ENCODE results near the gene SLC35G3.
"Not testable (repeated sequence)": the region's sequence is repeated elsewhere in the genome, so short reads cannot be mapped to it uniquely, and the experiment has no call there.

Gene SLC35G3

GRCh38 chr17:35194001-35194400 is at the start of gene SLC35G3:
Gene SLC35G3 (minus strand): TSS chr17:35194393. CDS start chr17:35194307, 86 bp downstream.
- not testable (repeated sequence) for DNase-seq (ENCODE audit: low spot score)

- DNase-seq (ENCODE audit: low spot score), result no peak
Observed at GRCh38 chr17:35243561-35244340, 49.6 kb upstream of the SLC35G3 start.

- DNase-seq (ENCODE audit: low spot score), result peak; percentile 81
Observed at GRCh38 chr17:35242805-35243560, 48.8 kb upstream of the SLC35G3 start, which contains the start of gene SLFN5. Gene SLFN5 (plus strand): TSS chr17:35243072. CDS start chr17:35258691, 15,619 bp downstream.

- no peak for DNase-seq (ENCODE audit: low spot score)
Observed at GRCh38 chr17:35242158-35242804, 48.1 kb upstream of the SLC35G3 start.

GRCh38 chr17:35241520-35241919 is 47.3 kb upstream of the SLC35G3 start:
- DNase-seq (ENCODE audit: low spot score), result no peak

- DNase-seq (ENCODE audit: low spot score), result no peak
Observed at GRCh38 chr17:35240861-35241260, 46.7 kb upstream of the SLC35G3 start.

- DNase-seq (ENCODE audit: low spot score), result no peak
Observed at GRCh38 chr17:35239823-35240222, 45.6 kb upstream of the SLC35G3 start.

- DNase-seq (ENCODE audit: low spot score), result no peak
Observed at GRCh38 chr17:35238821-35239220, 44.6 kb upstream of the SLC35G3 start.

GRCh38 chr17:35236821-35237220 is 42.6 kb upstream of the SLC35G3 start:
- no peak for DNase-seq (ENCODE audit: low spot score)

- no peak for DNase-seq (ENCODE audit: low spot score)
Observed at GRCh38 chr17:35235917-35236316, 41.7 kb upstream of the SLC35G3 start.

- no peak for DNase-seq (ENCODE audit: low spot score)
Observed at GRCh38 chr17:35235289-35235688, 41.1 kb upstream of the SLC35G3 start.

- not testable (repeated sequence) for DNase-seq (ENCODE audit: low spot score)
Observed at GRCh38 chr17:35234315-35234714, 40.1 kb upstream of the SLC35G3 start.

- no peak for DNase-seq (ENCODE audit: low spot score)
Observed at GRCh38 chr17:35229638-35230037, 35.4 kb upstream of the SLC35G3 start.

GRCh38 chr17:35227546-35227945 is 33.4 kb upstream of the SLC35G3 start:
- DNase-seq (ENCODE audit: low spot score), result no peak

GRCh38 chr17:35224436-35224835 is 30.2 kb upstream of the SLC35G3 start:
- DNase-seq (ENCODE audit: low spot score), result no peak

GRCh38 chr17:35222452-35222851 is 28.3 kb upstream of the SLC35G3 start:
- no peak for DNase-seq (ENCODE audit: low spot score)

- DNase-seq (ENCODE audit: low spot score), result peak; percentile 4
Observed at GRCh38 chr17:35218915-35219314, 24.7 kb upstream of the SLC35G3 start.

GRCh38 chr17:35217107-35217506 is 22.9 kb upstream of the SLC35G3 start:
- no peak for DNase-seq (ENCODE audit: low spot score)

- no peak for DNase-seq (ENCODE audit: low spot score)
Observed at GRCh38 chr17:35214631-35215273, 20.6 kb upstream of the SLC35G3 start.

GRCh38 chr17:35214192-35214591 is 20.0 kb upstream of the SLC35G3 start:
- no peak for DNase-seq (ENCODE audit: low spot score)

GRCh38 chr17:35213412-35213940 is 19.3 kb upstream of the SLC35G3 start:
- no peak for DNase-seq (ENCODE audit: low spot score)

GRCh38 chr17:35212668-35213067 is 18.5 kb upstream of the SLC35G3 start:
- DNase-seq (ENCODE audit: low spot score), result no peak
